Common myeloid progenitor, CD34-positive (primary cell): Measurements from ENCODE around the gene ERVK3-1.

Experiments
- CTCF ChIA-PET: fragments of 350-600 bp; sonication (Branson Sonifier 250); formaldehyde crosslinking; loops from one replicate; lab custom pipeline; 2021; ENCODE audit warnings: antibody characterized with exemption; lab: Charles Lee
- POLR2A ChIA-PET: fragments of 350-600 bp; sonication (Branson Sonifier 250); formaldehyde crosslinking; loops from one replicate; lab custom pipeline; 2021; ENCODE audit warnings: antibody characterized with exemption; lab: Charles Lee
- DNase-seq, 3 donors: peaks; one replicate each; pipeline versions ENCODE4 v3.0.0 to v3.0.0-alpha.2; 2013
- H3K27ac ChIP-seq, 2 experiments: 1 replicate in 1 of 2; 2 replicates in 1 of 2; pipeline ENCODE4 v1.7.0; 2013; ENCODE audit warnings: inconsistent platforms in 2 of 2, low read length in 2 of 2, mild to moderate bottlenecking in 2 of 2, low read depth in 1 of 2, moderate library complexity in 1 of 2; ENCODE audit not compliant: severe bottlenecking in 2 of 2, insufficient read depth in 1 of 2, poor library complexity in 1 of 2
- H3K27me3 ChIP-seq, 5 experiments: replicated peaks in 2 of 5; 1 replicate in 3 of 5; 2 replicates in 2 of 5; pipeline versions ENCODE4 v1.6.1 to v1.7.0; 2013; ENCODE audit warnings: low read length in 4 of 5, mild to moderate bottlenecking in 2 of 5, moderate library complexity in 2 of 5, inconsistent platforms in 1 of 5; ENCODE audit not compliant: insufficient read depth in 5 of 5, control insufficient read depth in 4 of 5
- H3K36me3 ChIP-seq, 4 experiments: 1 replicate in 2 of 4; 2 replicates in 2 of 4; pipeline versions ENCODE4 v1.6.1 to v1.7.0; 2013; ENCODE audit warnings: low read length in 3 of 4, control low read depth in 1 of 4, mild to moderate bottlenecking in 1 of 4; ENCODE audit not compliant: control insufficient read depth in 4 of 4, insufficient read depth in 4 of 4
- H3K4me1 ChIP-seq, 4 experiments: 1 replicate in 3 of 4; 2 replicates in 1 of 4; pipeline versions ENCODE4 v1.6.1 to v1.7.1; 2013; ENCODE audit warnings: low read length in 3 of 4, mild to moderate bottlenecking in 3 of 4, control low read depth in 1 of 4, inconsistent platforms in 1 of 4, moderate library complexity in 1 of 4; ENCODE audit not compliant: control insufficient read depth in 4 of 4, insufficient read depth in 4 of 4; ENCODE audit errors: control extremely low read depth in 1 of 4
- H3K4me3 ChIP-seq, 7 experiments: 1 replicate in 4 of 7; 2 replicates in 3 of 7; pipeline versions ENCODE4 v1.5.1 to v1.7.0; 2013; ENCODE audit warnings: mild to moderate bottlenecking in 7 of 7, low read length in 6 of 7, moderate library complexity in 6 of 7, inconsistent platforms in 2 of 7, low read depth in 2 of 7, control low read depth in 1 of 7; ENCODE audit not compliant: insufficient read depth in 4 of 7, control insufficient read depth in 1 of 7; ENCODE audit errors: extremely low read depth in 1 of 7
- H3K9me3 ChIP-seq, 5 experiments: 1 replicate in 4 of 5; 2 replicates in 1 of 5; pipeline versions ENCODE4 v1.6.1 to v1.7.1; 2013; ENCODE audit warnings: low read length in 4 of 5, mild to moderate bottlenecking in 2 of 5, inconsistent platforms in 1 of 5, low read depth in 1 of 5, moderate library complexity in 1 of 5; ENCODE audit not compliant: control insufficient read depth in 4 of 5, insufficient read depth in 2 of 5; ENCODE audit errors: control extremely low read depth in 1 of 5
- WGBS: methylation state at CpG from one replicate; pipeline ENCODE4 v1.1.5; 2013; ENCODE audit not compliant: insufficient coverage; 5-methylcytosine and 5-hydroxymethylcytosine counted together

The ERVK3-1 gene

GRCh38 chr19:58356766-58357480 lies 51.7 kb downstream of the ERVK3-1 start:
- H3K4me3 ChIP-seq: peak overlapping the region in 4 of 7 experiments; percentile 38 to 75 (median 67)
- 48% methylated on average over 74 of the region's 75 CpGs for WGBS
- ChIA-PET POLR2A (interaction anchor here (1.7 kb wide), 1 partner anchor 10 kb away, joined by 8 read pairs; no protein-coding TSS in a partner anchor), CTCF (interaction anchor here (0.7 kb wide), 1 partner anchor 41 kb away, joined by 3 read pairs; no protein-coding TSS in a partner anchor)
- H3K36me3 ChIP-seq: peaks cover 0 to 6% (median 3%) of the 10 kb centered on the region in 4 experiments
- peaks cover 0 to 4% (median 0%) of the 10 kb centered on the region in 5 experiments for H3K9me3 ChIP-seq
- DNase-seq: peak in 1 of 3 donors; percentile 25
- H3K27me3 ChIP-seq: peaks cover 0 to 7% (median 0%) of the 10 kb centered on the region in 5 experiments
- peaks cover 0 to 35% (median 16%) of the 10 kb centered on the region in 4 experiments for H3K4me1 ChIP-seq
- no peak overlapping the region for H3K27ac ChIP-seq

- Histone ChIP-seq H3K4me1 (peaks cover 0 to 39% (median 17%) of the 10 kb centered on the region in 4 experiments), H3K4me3 (peak overlapping the region in 1 of 7 experiments; percentile 66), H3K9me3 (peaks cover 0 to 4% (median 0%) of the 10 kb centered on the region in 5 experiments), H3K27ac (no peak overlapping the region), H3K36me3 (peaks cover 0 to 6% (median 1%) of the 10 kb centered on the region in 4 experiments), H3K27me3 (peaks cover 0 to 7% (median 0%) of the 10 kb centered on the region in 5 experiments)
- ChIA-PET POLR2A (interaction anchor here (1.7 kb wide), 1 partner anchor 11 kb away, joined by 8 read pairs; no protein-coding TSS in a partner anchor), CTCF (no interaction called here)
- no peak for DNase-seq
- WGBS: 90% methylated on average over 17 of the region's 19 CpGs
Measured at GRCh38 chr19:58357481-58358145, 52.4 kb downstream of the ERVK3-1 start.

- peak overlapping the region; percentile 69 to 94 (median 85) for H3K4me3 ChIP-seq
- peak in 1 of 3 donors; percentile 63 for DNase-seq
- peak overlapping the region; percentile 77 to 90 for H3K27ac ChIP-seq
- CTCF ChIA-PET: interaction anchor here (1.0 to 2.1 kb wide), 4 partner anchors 11 to 35 kb away, joined by 3 to 8 read pairs (median 3); partner anchors contain the start of gene ZSCAN22
- 9% methylated on average over 27 of the region's 28 CpGs for WGBS
- H3K36me3 ChIP-seq: peaks cover 0 to 3% (median under 1%) of the 10 kb centered on the region in 4 experiments
- H3K9me3 ChIP-seq: peaks cover 0 to 4% (median 0%) of the 10 kb centered on the region in 5 experiments
- POLR2A ChIA-PET: interaction anchor here (1.0 to 1.2 kb wide), 4 partner anchors 12 to 115 kb away, joined by 3 to 9 read pairs (median 4); partner anchors contain the start of genes ZNF446 and ZNF584
- H3K4me1 ChIP-seq: peaks cover 2 to 37% (median 34%) of the 10 kb centered on the region in 4 experiments
- peaks cover 0 to 4% (median 0%) of the 10 kb centered on the region in 5 experiments for H3K27me3 ChIP-seq
Measured at GRCh38 chr19:58361900-58362271, 56.7 kb downstream of the ERVK3-1 start.

DNA sequence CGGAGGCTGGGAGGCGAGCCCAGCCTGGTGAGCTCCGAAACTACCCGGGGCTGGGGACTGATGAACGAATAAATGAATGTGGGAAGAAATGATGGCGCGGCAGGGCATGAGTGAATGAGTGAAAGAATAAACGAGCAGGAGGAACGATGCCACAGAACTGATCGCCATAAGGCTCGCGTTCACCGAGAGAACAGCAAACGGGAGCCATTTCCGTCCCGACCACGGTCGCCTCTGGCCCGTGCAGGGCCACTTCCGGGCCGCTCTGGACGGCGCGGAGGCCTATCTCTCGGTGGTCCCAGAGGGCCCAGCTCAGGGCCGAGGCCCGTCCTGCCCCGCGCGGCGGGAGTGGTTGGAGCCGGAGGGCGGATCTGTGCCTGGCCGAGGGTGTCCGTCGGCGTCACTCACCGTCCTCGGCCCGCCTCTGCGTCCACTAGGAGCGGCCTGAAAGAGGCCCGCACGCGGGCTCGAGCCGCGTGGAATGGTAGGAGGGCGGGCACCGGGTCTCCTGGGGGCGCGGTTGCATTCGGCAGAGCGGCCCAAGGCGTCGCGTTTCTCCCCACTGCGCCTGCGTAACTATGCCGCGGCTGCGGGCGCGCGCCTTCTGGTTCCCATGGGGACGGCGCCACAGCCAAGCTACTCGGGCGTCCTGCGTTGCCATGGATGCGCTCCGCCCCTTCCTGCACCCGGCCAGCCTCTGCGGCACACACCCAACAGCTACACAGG lies 57.3 kb downstream of the ERVK3-1 start, which contains the start of gene ZNF497:
Gene ZNF497, minus strand, starts transcription at position 480 of the 723 bp plus-strand sequence. CDS start 5,116 bp downstream, outside the sequence.
- Histone ChIP-seq H3K4me3 (peak within 1 kb of the TSS; percentile 69 to 94 (median 85)), H3K4me1 (peaks cover 2 to 34% (median 30%) of the 10 kb centered on the region in 4 experiments), H3K27me3 (peaks cover 0 to 3% (median 0%) of the 10 kb centered on the region in 5 experiments), H3K9me3 (peaks cover 0 to under 1% (median 0%) of the 10 kb centered on the region in 5 experiments), H3K36me3 (peaks cover 0 to 6% (median 2%) of the 10 kb centered on the region in 4 experiments), H3K27ac (peak within 1 kb of the TSS; percentile 77 to 90)
- ChIA-PET CTCF (interaction anchor here (0.9 to 2.1 kb wide), 7 partner anchors 10 to 107 kb away, joined by 3 to 8 read pairs (median 3); partner anchors contain the start of genes ZNF584 and ZSCAN22), POLR2A (interaction anchor here (0.7 to 1.2 kb wide), 6 partner anchors 11 to 181 kb away, joined by 3 to 9 read pairs (median 4); partner anchors contain the start of genes TRIM28, ZBTB45, ZNF446 and ZNF584)
- peak; percentile 94 to 96 (median 96) for DNase-seq
- WGBS: 0% methylated on average over 70 of the region's 74 CpGs

DNA sequence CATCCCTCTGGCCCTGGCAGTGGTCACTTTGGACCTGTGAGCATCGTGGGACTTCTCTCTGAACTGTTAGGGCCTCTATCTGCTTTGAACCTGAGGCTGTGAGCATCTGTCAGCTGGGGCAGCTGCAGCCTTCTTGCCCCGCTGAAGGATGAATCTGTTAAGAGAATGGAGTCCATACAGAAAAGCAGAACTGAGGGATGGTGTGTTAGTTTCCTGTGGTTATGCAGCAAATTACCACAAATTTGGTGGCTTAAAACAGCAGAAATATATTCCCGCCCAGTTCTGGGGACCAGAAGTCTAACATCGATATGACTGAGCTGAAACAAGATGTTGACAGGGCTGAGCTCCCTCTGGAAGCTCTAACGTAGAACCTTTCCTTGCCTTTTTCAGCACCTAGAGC lies 59.0 kb downstream of the ERVK3-1 start:
- Histone ChIP-seq H3K4me3 (peak overlapping the region in 2 of 7 experiments; percentile 11 to 28), H3K9me3 (peaks cover 0 to 3% (median 0%) of the 10 kb centered on the region in 5 experiments), H3K27ac (no peak overlapping the region), H3K27me3 (no peaks in the 10 kb centered on the region), H3K4me1 (peaks cover 2 to 34% (median 25%) of the 10 kb centered on the region in 4 experiments), H3K36me3 (peaks cover 0 to 9% (median 1%) of the 10 kb centered on the region in 4 experiments)
- ChIA-PET CTCF (interaction anchor here (0.8 to 2.0 kb wide), 9 partner anchors 9 to 216 kb away, joined by 3 to 8 read pairs (median 4); partner anchors contain the start of gene ZNF837), POLR2A (interaction anchor here (0.6 to 1.9 kb wide), 2 partner anchors 17 to 59 kb away, joined by 3 to 6 read pairs; no protein-coding TSS in a partner anchor)
- DNase-seq: peak; percentile 83 to 95 (median 94)
- WGBS: 0% methylated on average over 3 of the region's 5 CpGs
